Nephron progenitor cell (in vitro differentiated cells): Measurements from ENCODE around the gene CMTM7.

Source experiments
- DNase-seq: peaks from one replicate; pipeline ENCODE4 v3.0.0; 2021
- H3K27ac Mint-ChIP-seq: 2 replicates; pipeline ENCODE4 v1.8.0; 2021; ENCODE audit warnings: mild to moderate bottlenecking, moderate library complexity, mixed read lengths
- H3K27me3 Mint-ChIP-seq: 2 replicates; pipeline ENCODE4 v1.8.0; 2021; ENCODE audit warnings: mild to moderate bottlenecking, low read depth, mixed read lengths; ENCODE audit not compliant: poor library complexity
- H3K36me3 Mint-ChIP-seq: 2 replicates; pipeline ENCODE4 v1.8.0; 2021; ENCODE audit warnings: low read depth, mixed read lengths
- H3K4me1 Mint-ChIP-seq: 2 replicates; pipeline ENCODE4 v1.8.0; 2021; ENCODE audit warnings: mixed read lengths
- H3K4me3 Mint-ChIP-seq: 2 replicates; pipeline ENCODE4 v1.8.0; 2021; ENCODE audit warnings: mild to moderate bottlenecking, moderate library complexity, mixed read lengths
- H3K9me3 Mint-ChIP-seq: 2 replicates; pipeline ENCODE4 v1.8.0; 2021; ENCODE audit warnings: mild to moderate bottlenecking, moderate library complexity, mixed read lengths
- TF ChIP-seq, protein P1 (sequence below): fragments of 200-600 bp; sonication (generic); IDR thresholded peaks from 2 replicates; pipeline ENCODE4 v1.5.0; 2021; ENCODE audit warnings: antibody characterized with exemption

The CMTM7 gene

DNA sequence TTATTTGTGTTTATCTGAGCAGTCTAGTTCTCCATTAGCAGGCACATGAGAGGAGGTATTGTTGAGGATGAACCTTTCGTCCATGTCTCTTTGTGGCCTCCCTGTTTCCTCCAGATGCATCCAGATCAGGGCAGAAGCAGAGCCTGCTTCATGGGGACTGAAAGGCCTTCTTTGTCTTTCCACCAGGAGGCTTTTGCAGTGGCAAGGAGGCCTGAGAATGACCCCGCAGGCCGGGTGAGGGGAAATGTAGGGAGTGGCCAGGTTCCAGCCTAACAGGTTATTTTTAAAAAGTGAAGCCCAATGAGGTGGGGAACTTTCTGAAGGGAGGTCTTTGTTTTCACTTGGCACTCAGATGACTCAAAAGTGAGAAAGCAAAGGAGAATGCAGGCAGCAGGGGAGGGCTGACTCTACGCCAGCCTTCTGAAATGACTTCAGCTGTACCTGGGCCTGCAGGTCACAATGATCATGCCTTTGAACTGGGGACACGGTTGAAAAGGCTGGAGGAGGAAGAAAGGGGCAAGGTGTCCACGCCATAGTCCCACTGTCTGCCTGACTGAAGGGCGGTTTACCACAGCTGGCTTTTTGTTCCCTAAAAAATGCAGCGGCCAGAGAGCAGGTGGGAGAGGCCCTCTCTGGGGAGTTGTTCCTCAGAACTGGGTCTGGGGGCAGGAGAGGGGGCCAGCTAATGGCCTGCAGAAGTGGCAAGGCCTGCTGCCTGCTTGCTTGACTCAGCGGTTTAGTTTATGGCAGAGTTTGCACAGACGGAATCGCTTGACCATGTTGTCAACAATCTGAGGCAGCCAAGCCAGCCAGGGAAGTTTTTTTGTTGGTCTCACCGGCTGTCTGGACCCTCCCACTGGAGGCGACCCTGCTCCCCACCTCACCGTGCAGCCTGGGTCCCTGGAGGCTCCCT lies 28.7 kb downstream of the CMTM7 start:
- no peak for DNase-seq
- peaks cover 23% of the 10 kb centered on the region for H3K9me3 Mint-ChIP-seq
- H3K27ac Mint-ChIP-seq, result peak overlapping the region; percentile 90
- peak overlapping the region; percentile 37 for H3K4me3 Mint-ChIP-seq
- peaks cover 38% of the 10 kb centered on the region for H3K36me3 Mint-ChIP-seq
- TF ChIP-seq, protein P1, sequence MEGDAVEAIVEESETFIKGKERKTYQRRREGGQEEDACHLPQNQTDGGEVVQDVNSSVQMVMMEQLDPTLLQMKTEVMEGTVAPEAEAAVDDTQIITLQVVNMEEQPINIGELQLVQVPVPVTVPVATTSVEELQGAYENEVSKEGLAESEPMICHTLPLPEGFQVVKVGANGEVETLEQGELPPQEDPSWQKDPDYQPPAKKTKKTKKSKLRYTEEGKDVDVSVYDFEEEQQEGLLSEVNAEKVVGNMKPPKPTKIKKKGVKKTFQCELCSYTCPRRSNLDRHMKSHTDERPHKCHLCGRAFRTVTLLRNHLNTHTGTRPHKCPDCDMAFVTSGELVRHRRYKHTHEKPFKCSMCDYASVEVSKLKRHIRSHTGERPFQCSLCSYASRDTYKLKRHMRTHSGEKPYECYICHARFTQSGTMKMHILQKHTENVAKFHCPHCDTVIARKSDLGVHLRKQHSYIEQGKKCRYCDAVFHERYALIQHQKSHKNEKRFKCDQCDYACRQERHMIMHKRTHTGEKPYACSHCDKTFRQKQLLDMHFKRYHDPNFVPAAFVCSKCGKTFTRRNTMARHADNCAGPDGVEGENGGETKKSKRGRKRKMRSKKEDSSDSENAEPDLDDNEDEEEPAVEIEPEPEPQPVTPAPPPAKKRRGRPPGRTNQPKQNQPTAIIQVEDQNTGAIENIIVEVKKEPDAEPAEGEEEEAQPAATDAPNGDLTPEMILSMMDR, result no peak
- peaks cover 55% of the 10 kb centered on the region for H3K4me1 Mint-ChIP-seq
- no peaks in the 10 kb centered on the region for H3K27me3 Mint-ChIP-seq

GRCh38 chr3:32421185-32421584 lies 29.5 kb downstream of the CMTM7 start:
- H3K27me3 Mint-ChIP-seq, result no peaks in the 10 kb centered on the region
- H3K36me3 Mint-ChIP-seq, result peaks cover 30% of the 10 kb centered on the region
- no peak for DNase-seq
- H3K4me3 Mint-ChIP-seq, result peak overlapping the region; percentile 55
- peak overlapping the region; percentile 90 for H3K27ac Mint-ChIP-seq
- TF ChIP-seq, protein P1, result no peak
- H3K4me1 Mint-ChIP-seq, result peaks cover 55% of the 10 kb centered on the region
- H3K9me3 Mint-ChIP-seq, result peaks cover 23% of the 10 kb centered on the region

- Mint-ChIP-seq H3K4me3 (no peak overlapping the region), H3K9me3 (peaks cover 23% of the 10 kb centered on the region), H3K27me3 (no peaks in the 10 kb centered on the region), H3K27ac (no peak overlapping the region), H3K4me1 (peaks cover 55% of the 10 kb centered on the region), H3K36me3 (peaks cover 23% of the 10 kb centered on the region)
- TF ChIP-seq, protein P1, result no peak
- no peak for DNase-seq
These were observed 30.6 kb downstream of the CMTM7 start for GRCh38 chr3:32421991-32422859.

DNA sequence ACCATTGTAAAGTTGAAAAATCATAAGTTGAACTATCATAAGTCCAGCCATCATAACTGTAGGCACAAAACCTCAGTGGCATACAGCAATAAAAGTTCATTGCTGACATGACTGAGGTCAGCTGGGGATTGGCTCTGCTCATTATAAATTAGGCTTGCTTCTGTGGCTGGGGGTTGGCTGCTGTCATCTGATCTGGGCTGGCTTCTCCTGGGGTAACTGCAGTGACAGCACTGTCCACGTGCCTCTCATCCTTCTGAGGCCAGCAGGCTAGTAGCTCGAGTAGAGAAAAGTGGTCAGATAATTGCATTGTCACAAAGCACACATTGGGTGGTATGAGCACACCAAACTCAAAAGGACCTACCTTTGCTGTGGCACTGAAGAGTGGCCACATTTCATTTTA lies 31.3 kb downstream of the CMTM7 start:
- no peaks in the 10 kb centered on the region for H3K27me3 Mint-ChIP-seq
- TF ChIP-seq, protein P1, result no peak
- H3K9me3 Mint-ChIP-seq, result peaks cover 20% of the 10 kb centered on the region
- DNase-seq, result no peak
- H3K36me3 Mint-ChIP-seq, result peaks cover 21% of the 10 kb centered on the region
- H3K4me3 Mint-ChIP-seq, result no peak overlapping the region
- peaks cover 62% of the 10 kb centered on the region for H3K4me1 Mint-ChIP-seq
- H3K27ac Mint-ChIP-seq, result peak overlapping the region; percentile 73

GRCh38 chr3:32423534-32423933 lies 31.9 kb downstream of the CMTM7 start:
- H3K4me3 Mint-ChIP-seq, result no peak overlapping the region

More at GRCh38 chr3:32423534-32423933, 31.9 kb downstream of the CMTM7 start:
- Mint-ChIP-seq H3K9me3 (peaks cover 14% of the 10 kb centered on the region), H3K4me1 (peaks cover 68% of the 10 kb centered on the region), H3K36me3 (peaks cover 15% of the 10 kb centered on the region), H3K27me3 (no peaks in the 10 kb centered on the region), H3K27ac (no peak overlapping the region)
- DNase-seq, result no peak
- TF ChIP-seq, protein P1, result no peak
